AG09319 (cell line): Measurements from ENCODE around the gene AMER3.

Experiments used
- DNase-seq: peaks from one replicate; pipeline ENCODE4 v3.0.0-alpha.2; 2010; ENCODE audit warnings: low read depth; ENCODE audit errors: extremely low read depth
- TF ChIP-seq, protein P1 (sequence below): IDR thresholded peaks from 2 replicates; pipeline ENCODE4 v1.5.1; 2011; ENCODE audit warnings: low read depth, mild to moderate bottlenecking, inconsistent platforms, low read length, moderate library complexity

AMER3 gene

DNA sequence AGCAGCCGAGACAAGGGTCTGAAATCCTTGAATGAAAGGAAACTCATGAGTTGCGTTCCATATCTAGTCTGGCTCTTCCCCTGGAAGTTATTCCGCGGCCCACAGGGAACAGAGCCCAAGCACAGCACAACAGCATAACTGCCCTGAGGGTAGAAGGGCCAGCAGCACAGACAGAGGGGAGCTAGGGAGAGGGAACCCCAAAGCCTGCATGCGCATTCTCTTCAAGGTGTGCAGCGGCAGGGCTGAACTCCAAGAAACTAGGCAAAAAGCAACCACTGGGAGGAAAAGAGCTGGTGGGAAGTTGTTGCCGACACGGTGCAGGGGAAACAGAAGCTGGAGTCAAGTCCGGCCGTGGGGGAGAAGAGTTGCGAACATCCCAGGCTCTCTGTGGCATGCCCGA, 14.7 kb upstream of the AMER3 start:
- no peak for DNase-seq
- TF ChIP-seq, protein P1, sequence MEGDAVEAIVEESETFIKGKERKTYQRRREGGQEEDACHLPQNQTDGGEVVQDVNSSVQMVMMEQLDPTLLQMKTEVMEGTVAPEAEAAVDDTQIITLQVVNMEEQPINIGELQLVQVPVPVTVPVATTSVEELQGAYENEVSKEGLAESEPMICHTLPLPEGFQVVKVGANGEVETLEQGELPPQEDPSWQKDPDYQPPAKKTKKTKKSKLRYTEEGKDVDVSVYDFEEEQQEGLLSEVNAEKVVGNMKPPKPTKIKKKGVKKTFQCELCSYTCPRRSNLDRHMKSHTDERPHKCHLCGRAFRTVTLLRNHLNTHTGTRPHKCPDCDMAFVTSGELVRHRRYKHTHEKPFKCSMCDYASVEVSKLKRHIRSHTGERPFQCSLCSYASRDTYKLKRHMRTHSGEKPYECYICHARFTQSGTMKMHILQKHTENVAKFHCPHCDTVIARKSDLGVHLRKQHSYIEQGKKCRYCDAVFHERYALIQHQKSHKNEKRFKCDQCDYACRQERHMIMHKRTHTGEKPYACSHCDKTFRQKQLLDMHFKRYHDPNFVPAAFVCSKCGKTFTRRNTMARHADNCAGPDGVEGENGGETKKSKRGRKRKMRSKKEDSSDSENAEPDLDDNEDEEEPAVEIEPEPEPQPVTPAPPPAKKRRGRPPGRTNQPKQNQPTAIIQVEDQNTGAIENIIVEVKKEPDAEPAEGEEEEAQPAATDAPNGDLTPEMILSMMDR, result no peak

DNA sequence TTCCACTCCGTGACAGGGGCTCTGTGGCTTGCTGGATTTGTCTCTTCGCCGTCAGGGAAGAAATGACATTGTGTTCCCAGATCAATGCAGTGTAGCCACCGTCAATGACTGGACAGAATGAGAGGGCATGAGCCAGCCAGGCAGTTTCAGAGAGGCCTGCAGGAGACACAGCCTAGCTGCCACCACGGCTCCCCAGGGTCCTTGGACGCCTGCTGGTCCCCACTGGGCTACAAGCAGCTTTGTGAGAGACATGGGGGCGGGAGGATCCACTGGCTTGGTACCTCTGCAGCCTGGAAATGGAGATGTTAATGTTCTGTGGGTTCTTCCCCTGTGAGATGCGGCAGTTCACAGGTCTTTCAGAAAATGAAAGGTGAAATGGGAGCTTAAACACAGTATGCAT, 12.1 kb upstream of the AMER3 start:
- TF ChIP-seq, protein P1, result no peak
- no peak for DNase-seq

DNA sequence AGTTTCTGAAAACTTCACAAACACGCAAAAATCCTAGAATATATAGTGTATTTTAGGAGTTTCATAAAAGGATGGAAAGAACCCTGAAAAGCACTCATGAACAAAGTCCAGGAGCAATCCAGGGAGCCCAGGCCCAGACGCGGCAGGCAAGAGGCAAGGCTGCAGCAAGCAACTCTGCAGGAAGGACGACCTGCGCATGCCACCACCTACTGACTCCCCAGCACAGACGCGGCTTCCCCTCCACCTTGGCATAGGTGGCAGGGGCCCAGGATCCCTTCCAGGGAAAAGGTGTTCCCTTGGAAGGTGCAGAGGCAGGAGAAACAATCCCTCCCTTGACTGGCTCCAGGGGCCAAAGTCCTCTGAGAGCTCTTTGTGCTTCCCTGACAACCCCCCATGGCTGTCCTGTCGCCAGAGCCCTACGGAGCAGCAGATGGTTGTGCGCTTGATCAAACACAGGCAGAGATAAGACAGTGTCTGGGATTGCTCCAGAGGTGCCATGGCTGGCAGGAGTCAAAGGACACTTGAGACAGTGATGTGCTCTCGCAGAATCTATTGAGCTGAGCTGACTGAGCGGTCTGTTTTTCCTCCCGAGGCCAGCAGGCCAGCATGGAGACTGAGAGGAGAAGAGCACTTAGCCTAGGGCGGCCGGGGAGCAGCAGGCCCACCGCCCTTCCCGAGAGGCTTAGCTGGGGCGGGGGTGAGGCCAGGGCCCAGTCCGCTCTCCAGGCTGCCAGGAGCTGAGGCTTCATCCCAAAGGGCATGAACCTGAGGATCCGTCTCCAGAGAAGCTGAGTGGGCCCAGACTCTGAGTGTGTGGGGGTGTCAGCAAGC, 10.8 kb upstream of the AMER3 start:
- TF ChIP-seq, protein P1, result no peak

DNA sequence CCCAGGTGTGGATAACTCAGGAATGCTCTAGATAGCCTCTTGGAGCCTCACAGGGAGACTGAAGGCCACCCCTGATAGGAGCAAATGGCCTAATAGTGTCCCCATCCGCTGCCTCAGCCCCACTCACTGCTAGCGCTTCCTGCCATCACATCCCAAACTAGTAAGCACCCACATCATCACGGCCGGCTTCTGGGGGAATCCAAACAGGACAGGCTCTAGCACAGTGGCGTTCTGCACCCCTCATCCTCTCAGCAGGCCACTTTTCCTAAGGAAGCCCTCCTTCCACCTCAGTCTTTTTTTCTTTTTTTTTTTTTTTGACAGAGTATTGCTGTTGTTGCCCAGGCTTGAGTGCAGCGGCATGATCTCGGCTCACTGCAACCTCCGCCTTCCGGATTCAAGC, 6.3 kb upstream of the AMER3 start:
- TF ChIP-seq, protein P1, result no peak
- no peak for DNase-seq

More for the DNA sequence above, 10.8 kb upstream of the AMER3 start:
- DNase-seq, result no peak

DNA sequence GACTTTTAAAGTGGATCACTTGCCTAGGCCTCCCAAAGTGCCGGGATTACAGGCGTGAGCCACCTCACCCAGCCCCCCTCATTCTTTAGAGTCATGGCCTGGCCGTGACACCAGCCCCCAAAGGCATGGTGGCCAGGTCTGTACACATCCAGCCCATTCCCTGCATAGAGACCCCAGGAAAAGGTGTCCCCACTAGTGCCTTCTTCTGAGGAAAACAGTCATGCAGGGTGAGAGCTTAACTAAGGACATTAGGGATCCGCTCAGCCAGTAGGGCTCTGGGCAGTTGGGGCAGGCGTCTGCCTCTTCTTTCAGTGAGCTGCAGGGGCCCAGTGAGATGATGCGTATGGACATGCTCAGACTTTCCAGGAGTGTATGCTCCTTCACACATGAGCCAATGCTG, 5.7 kb upstream of the AMER3 start:
- DNase-seq, result no peak
- TF ChIP-seq, protein P1, result no peak

DNA sequence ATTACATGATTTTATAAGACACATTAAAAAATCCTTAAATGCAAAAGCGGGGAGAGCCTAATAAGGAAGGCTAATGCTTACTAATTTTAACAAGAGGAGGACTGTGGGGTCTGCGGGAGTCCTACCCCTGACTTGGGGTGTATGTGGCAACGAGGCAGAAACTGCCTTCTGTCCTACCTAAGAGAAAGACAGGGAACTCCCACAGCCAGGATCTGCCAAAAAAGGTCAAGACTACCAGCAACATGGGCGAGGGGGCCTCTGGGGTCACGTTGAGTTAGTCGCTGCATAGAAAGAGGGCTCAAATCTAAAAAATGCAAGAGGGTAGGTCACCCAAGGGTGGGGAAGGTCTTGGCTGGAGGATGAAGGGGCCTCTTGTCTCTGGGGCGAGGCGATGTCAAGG, 529 bp upstream of the AMER3 start:
- no peak for DNase-seq
- TF ChIP-seq, protein P1, result no peak

DNA sequence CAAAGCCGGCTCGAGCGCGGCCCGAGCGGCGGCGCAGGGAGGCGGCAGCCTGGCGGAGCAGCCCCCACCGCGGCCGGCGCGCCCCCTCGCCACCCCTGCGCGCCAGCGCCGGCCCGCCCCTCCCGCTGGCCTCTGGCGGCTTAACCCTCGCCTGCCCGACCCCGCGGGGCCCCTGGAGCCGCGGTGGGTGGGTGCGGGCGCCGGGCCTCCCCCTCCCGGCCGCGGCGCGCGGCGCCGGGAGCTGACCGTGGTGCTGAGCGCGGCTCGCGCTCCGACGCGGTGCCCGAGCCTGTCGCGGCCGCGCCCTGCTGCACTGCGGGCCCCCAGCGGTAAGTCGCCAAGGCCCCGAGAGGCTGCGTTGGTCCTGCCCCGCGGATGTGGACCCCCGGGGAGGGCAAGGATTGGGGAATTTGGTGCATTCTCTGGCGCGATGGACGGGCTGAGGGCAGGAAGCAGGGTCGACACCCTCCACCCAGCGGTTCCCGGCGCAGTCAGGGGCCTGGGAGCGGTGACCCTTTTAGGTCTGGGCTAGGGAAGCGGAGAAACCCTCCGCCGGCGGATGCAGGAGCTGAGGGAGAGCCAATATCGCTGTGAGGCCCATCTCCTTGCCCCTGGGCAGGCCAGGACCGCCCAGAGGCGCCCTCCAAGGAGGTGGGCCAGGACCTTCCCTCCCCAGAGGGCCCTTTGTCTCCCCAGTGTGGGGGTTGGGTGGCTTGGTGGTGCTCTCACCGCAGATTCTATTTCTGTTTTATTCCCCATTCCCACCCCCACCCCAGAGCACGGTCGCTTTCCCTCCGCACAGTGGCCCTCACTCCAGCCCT, 923 bp downstream of the AMER3 start:
- DNase-seq, result no peak
- TF ChIP-seq, protein P1, result no peak
